ENCODE measurements around the gene CACNA2D4. TPM values are rescaled to one million over a fixed set of nuclear protein-coding genes. Genes with fewer than 3 reads are reported as not detected.

CACNA2D4 gene
- total and polyA plus RNA-seq, 2 donors (not counting 3 experiments of a cell fraction or from before 2014, with no cell fraction given), result 0.58 to 0.73 TPM

DNA sequence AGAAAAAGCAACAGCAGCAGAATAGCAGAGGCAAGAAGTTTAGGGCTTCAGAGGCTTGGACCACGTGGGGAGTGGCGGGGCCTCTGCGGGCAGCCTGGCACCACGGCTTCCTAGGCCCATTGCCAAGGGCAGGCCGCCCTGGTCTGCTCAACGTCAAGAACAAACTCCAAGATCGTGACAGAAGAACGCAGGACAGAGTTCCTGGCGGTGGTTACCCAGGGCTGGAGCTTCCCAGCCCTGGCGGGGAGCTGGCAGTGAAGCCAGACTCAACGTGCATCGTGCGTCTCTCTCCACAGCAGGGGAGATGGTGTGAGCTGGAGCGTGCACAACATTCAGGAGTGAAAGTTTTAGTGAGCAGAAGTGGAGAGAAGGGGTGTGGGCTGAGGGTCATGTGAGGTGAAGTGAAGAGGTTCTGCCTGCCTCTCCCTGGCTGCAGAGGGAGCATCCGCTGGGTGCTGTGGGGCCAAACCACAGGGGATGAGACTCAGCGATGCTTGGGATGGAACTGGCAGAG, 13.9 kb upstream of the CACNA2D4 start:
- no TSS peak for BruUV-seq (replicated peaks)
- H3K4me2 ChIP-seq (ENCODE audit: insufficient read depth, low read length), result no peak overlapping the region
- TF ChIP-seq MAX (IDR thresholded peaks at IDR 0.05; ENCODE audit: insufficient read depth, insufficient read length) (no peak), GATA2 (IDR thresholded peaks at IDR 0.05; ENCODE audit: insufficient read depth, insufficient read length, low read depth, low read length) (no peak)
- TF ChIP-seq, protein P1, sequence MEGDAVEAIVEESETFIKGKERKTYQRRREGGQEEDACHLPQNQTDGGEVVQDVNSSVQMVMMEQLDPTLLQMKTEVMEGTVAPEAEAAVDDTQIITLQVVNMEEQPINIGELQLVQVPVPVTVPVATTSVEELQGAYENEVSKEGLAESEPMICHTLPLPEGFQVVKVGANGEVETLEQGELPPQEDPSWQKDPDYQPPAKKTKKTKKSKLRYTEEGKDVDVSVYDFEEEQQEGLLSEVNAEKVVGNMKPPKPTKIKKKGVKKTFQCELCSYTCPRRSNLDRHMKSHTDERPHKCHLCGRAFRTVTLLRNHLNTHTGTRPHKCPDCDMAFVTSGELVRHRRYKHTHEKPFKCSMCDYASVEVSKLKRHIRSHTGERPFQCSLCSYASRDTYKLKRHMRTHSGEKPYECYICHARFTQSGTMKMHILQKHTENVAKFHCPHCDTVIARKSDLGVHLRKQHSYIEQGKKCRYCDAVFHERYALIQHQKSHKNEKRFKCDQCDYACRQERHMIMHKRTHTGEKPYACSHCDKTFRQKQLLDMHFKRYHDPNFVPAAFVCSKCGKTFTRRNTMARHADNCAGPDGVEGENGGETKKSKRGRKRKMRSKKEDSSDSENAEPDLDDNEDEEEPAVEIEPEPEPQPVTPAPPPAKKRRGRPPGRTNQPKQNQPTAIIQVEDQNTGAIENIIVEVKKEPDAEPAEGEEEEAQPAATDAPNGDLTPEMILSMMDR (IDR thresholded peaks at IDR 0.05; ENCODE audit: extremely low read depth in 1 of 2, insufficient read depth in 1 of 2, low read depth in 1 of 2, low read length in 2 of 2), result no peak
- no peak overlapping the region for H3K27ac ChIP-seq (ENCODE audit: insufficient read depth, low read depth, low read length)
- H4K20me1 ChIP-seq (replicated peaks; ENCODE audit: control insufficient read depth, extremely low read depth, insufficient read depth, low read length), result no peaks in the 10 kb centered on the region
- no peaks in the 10 kb centered on the region for H3K9me3 ChIP-seq (replicated peaks; ENCODE audit: control insufficient read depth, insufficient read depth, low read length)
- no peak for FAIRE-seq
- ChIA-PET POLR2A (no interaction called here), CTCF (no interaction called here)
- no peak for DNase-seq (ENCODE audit: low read depth, low spot score)
- H2AFZ ChIP-seq (ENCODE audit: low read depth, low read length), result no peak overlapping the region
- no peaks in the 10 kb centered on the region for H3K36me3 ChIP-seq (ENCODE audit: control insufficient read depth in 2 of 2, extremely low read depth in 1 of 2, insufficient read depth in 2 of 2, low read length in 2 of 2)
- H3K9me1 ChIP-seq (replicated peaks; ENCODE audit: control insufficient read depth, extremely low read depth, insufficient read depth, low read length), result no peaks in the 10 kb centered on the region
- no peak overlapping the region for H3K9ac ChIP-seq (replicated peaks; ENCODE audit: extremely low read depth, insufficient read depth, low read length)
- no peaks in the 10 kb centered on the region for H3K4me1 ChIP-seq (ENCODE audit: control insufficient read depth, extremely low read depth, insufficient read depth, low read length)
- dilution Hi-C loops (cut with MboI; ENCODE audit: extremely low pct_ligation_motif_present, low sequenced_read_pairs), result loop anchor here (25.0 kb wide), 1 partner anchor 295 kb away; the partner anchor contains the start of gene WNT5B
- no peaks in the 10 kb centered on the region for H3K27me3 ChIP-seq (ENCODE audit: control insufficient read depth in 2 of 2, insufficient read depth in 2 of 2, low read length in 2 of 2)
- no peaks in the 10 kb centered on the region for H3K79me2 ChIP-seq (ENCODE audit: control insufficient read depth, insufficient read depth, low read length)
- intact Hi-C loops (cut with micrococcal nuclease), result no loop called here
- H3K4me3 ChIP-seq (replicated peaks in 1 of 3; ENCODE audit: insufficient read depth in 1 of 3, low read depth in 1 of 3, low read length in 3 of 3), result no peak overlapping the region

DNA sequence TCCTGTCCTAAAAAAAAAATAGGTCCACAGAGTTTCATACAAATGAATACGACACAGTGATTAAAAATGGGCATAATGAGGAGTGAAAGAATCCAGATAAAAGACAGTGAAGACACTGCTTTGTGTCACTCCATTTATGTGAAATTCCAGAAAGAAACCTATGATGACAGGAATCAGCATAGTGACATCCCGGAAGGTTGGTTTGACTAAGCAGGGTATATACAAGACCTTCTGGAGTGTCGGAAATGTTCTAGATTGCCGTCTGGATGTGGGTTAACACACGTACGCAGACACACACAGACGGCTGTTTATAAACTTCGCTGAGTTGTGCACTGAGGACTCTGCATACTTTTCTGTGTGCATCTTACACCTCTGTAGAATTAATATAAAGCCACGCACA, 13.2 kb upstream of the CACNA2D4 start:
- no peak overlapping the region for H2AFZ ChIP-seq (ENCODE audit: low read depth, low read length)
- no peak for TF ChIP-seq POLR2AphosphoS5 (IDR thresholded peaks at IDR 0.05; ENCODE audit: insufficient read depth, low read depth, low read length)
- no peak for TF ChIP-seq MAX (IDR thresholded peaks at IDR 0.05; ENCODE audit: insufficient read depth, insufficient read length)
- no peak for TF ChIP-seq GATA2 (IDR thresholded peaks at IDR 0.05; ENCODE audit: insufficient read depth, insufficient read length, low read depth, low read length)
- TF ChIP-seq, protein P1 (IDR thresholded peaks at IDR 0.05; ENCODE audit: extremely low read depth in 1 of 2, insufficient read depth in 1 of 2, low read depth in 1 of 2, low read length in 2 of 2), result no peak
- TF ChIP-seq EZH2 (IDR thresholded peaks at IDR 0.05; ENCODE audit: borderline replicate concordance, low read depth, low read length, severe bottlenecking), result no peak
- TF ChIP-seq JUN (IDR thresholded peaks at IDR 0.05; ENCODE audit: borderline replicate concordance, insufficient read depth, insufficient read length, low read depth), result no peak
- TF ChIP-seq MYC (IDR thresholded peaks at IDR 0.05; ENCODE audit: low read depth, low read length), result no peak
- no peak for TF ChIP-seq POLR2A (IDR thresholded peaks at IDR 0.05; ENCODE audit: low read depth, low read length)
- TF ChIP-seq FOS (IDR thresholded peaks at IDR 0.05; ENCODE audit: borderline replicate concordance, insufficient read depth, low read length), result no peak
- no TSS peak for BruUV-seq (replicated peaks)
- no peaks in the 10 kb centered on the region for H3K36me3 ChIP-seq (ENCODE audit: control insufficient read depth in 2 of 2, extremely low read depth in 1 of 2, insufficient read depth in 2 of 2, low read length in 2 of 2)
- no peak overlapping the region for H3K27ac ChIP-seq (ENCODE audit: insufficient read depth, low read depth, low read length)
- no peaks in the 10 kb centered on the region for H3K4me1 ChIP-seq (ENCODE audit: control insufficient read depth, extremely low read depth, insufficient read depth, low read length)
- POLR2A ChIA-PET, result no interaction called here
- H3K9ac ChIP-seq (replicated peaks; ENCODE audit: extremely low read depth, insufficient read depth, low read length), result no peak overlapping the region
- intact Hi-C loops (cut with micrococcal nuclease) (no loop called here), dilution Hi-C loops (cut with MboI; ENCODE audit: extremely low pct_ligation_motif_present, low sequenced_read_pairs) (loop anchor here (25.0 kb wide), 1 partner anchor 294 kb away; the partner anchor contains the start of gene WNT5B)
- H3K9me1 ChIP-seq (replicated peaks; ENCODE audit: control insufficient read depth, extremely low read depth, insufficient read depth, low read length), result no peaks in the 10 kb centered on the region
- FAIRE-seq (no peak), DNase-seq (ENCODE audit: low read depth, low spot score) (no peak)
- no peaks in the 10 kb centered on the region for H4K20me1 ChIP-seq (replicated peaks; ENCODE audit: control insufficient read depth, extremely low read depth, insufficient read depth, low read length)
- CTCF ChIA-PET, result interaction anchor here (4.0 kb wide), 1 partner anchor 8 kb away, joined by 18 read pairs; no protein-coding TSS in a partner anchor
- H3K4me3 ChIP-seq (replicated peaks in 1 of 3; ENCODE audit: insufficient read depth in 1 of 3, low read depth in 1 of 3, low read length in 3 of 3), result no peak overlapping the region
- no peaks in the 10 kb centered on the region for H3K79me2 ChIP-seq (ENCODE audit: control insufficient read depth, insufficient read depth, low read length)
- no peaks in the 10 kb centered on the region for H3K27me3 ChIP-seq (ENCODE audit: control insufficient read depth in 2 of 2, insufficient read depth in 2 of 2, low read length in 2 of 2)
- H3K9me3 ChIP-seq (replicated peaks; ENCODE audit: control insufficient read depth, insufficient read depth, low read length), result no peaks in the 10 kb centered on the region
- no peak overlapping the region for H3K4me2 ChIP-seq (ENCODE audit: insufficient read depth, low read length)

Measured in endothelial cell of umbilical vein (primary cell).